ENCODE data around the gene UBE2E2.

The UBE2E2 gene

DNA sequence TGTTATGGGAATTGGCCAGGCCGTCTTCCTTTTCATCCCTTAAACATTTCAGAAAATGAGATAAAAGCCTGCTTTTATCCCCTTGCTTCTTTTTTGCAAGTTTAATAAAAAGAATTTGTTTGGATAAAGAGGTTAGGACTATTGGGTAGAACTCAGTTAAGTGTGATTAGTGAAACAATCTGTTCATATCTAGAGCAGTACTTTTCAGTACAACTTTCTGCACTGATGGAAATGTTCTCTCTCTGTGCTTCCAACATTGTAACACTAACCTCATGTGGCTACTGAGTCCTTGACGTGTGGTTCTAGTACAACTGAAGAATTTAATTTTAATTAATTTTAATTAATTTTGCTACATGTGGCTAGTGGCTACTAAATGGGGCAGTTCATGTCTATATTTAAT is 246.9 kb downstream of the UBE2E2 start:
- Histone ChIP-seq H3K4me3 (ENCODE audit: low read depth in 1 of 2, low read length in 2 of 2) (no peak overlapping the region), H3K9me3 (ENCODE audit: control insufficient read depth in 1 of 2, low read length in 2 of 2) (no peaks in the 10 kb centered on the region), H3K27ac (ENCODE audit: low read length) (no peak overlapping the region), H3K4me1 (ENCODE audit: control insufficient read depth in 1 of 2, insufficient read depth in 2 of 2, low read length in 2 of 2) (peaks cover 0 to 3% of the 10 kb centered on the region in 2 donors), H3K27me3 (ENCODE audit: low read depth, low read length) (no peaks in the 10 kb centered on the region), H3K36me3 (ENCODE audit: control insufficient read depth in 1 of 2, insufficient read depth in 2 of 2, low read length in 2 of 2) (no peaks in the 10 kb centered on the region)

DNA sequence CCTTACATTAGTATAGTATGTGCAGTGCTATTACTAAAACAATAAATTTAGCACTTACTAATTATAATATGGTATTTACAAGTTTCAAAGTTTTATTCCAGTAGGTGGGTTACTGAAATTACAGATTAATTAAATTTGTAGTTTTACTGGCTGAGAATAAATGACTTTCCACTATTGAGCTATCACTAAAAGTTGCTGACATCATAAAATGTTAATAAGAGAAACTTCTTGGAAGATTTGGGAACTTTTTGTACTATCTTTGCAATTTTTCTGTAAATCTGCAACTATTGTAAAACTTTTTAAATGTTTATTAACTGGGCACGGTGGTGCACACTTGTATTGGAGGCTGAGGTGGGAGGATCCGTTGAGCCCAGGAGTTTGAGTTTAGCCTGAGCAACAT is 247.7 kb downstream of the UBE2E2 start:
- Histone ChIP-seq H3K36me3 (ENCODE audit: control insufficient read depth in 1 of 2, insufficient read depth in 2 of 2, low read length in 2 of 2) (no peaks in the 10 kb centered on the region), H3K27me3 (ENCODE audit: low read depth, low read length) (no peaks in the 10 kb centered on the region), H3K4me3 (ENCODE audit: low read depth in 1 of 2, low read length in 2 of 2) (no peak overlapping the region), H3K9me3 (ENCODE audit: control insufficient read depth in 1 of 2, low read length in 2 of 2) (no peaks in the 10 kb centered on the region), H3K27ac (ENCODE audit: low read length) (no peak overlapping the region), H3K4me1 (ENCODE audit: control insufficient read depth in 1 of 2, insufficient read depth in 2 of 2, low read length in 2 of 2) (peaks cover 0 to 3% of the 10 kb centered on the region in 2 donors)

DNA sequence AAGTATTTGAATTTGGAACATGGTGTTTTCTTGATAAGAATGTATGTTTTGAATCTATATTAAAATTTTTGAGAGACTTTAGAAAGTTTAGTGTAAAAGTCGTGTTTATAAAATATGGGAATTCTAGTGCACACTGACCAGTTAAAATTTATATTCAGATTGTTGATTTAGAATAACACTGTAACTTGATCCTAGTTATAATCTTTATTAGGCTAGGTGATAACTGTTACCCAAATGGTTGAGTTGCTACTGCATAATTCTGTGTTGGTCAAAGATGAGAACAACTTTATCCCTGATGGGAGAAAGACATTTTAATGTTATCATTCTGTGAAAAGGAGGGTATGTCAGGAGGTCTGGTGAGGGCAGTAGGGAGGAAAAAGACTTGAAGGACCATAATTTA is 249.3 kb downstream of the UBE2E2 start:
- peaks cover 0 to 3% of the 10 kb centered on the region in 2 donors for H3K4me1 ChIP-seq (ENCODE audit: control insufficient read depth in 1 of 2, insufficient read depth in 2 of 2, low read length in 2 of 2)
- H3K4me3 ChIP-seq (ENCODE audit: low read depth in 1 of 2, low read length in 2 of 2) = no peak overlapping the region
- no peaks in the 10 kb centered on the region for H3K36me3 ChIP-seq (ENCODE audit: control insufficient read depth in 1 of 2, insufficient read depth in 2 of 2, low read length in 2 of 2)
- H3K27me3 ChIP-seq (ENCODE audit: low read depth, low read length) = no peaks in the 10 kb centered on the region
- H3K9me3 ChIP-seq (ENCODE audit: control insufficient read depth in 1 of 2, low read length in 2 of 2) = no peaks in the 10 kb centered on the region
- H3K27ac ChIP-seq (ENCODE audit: low read length) = no peak overlapping the region

DNA sequence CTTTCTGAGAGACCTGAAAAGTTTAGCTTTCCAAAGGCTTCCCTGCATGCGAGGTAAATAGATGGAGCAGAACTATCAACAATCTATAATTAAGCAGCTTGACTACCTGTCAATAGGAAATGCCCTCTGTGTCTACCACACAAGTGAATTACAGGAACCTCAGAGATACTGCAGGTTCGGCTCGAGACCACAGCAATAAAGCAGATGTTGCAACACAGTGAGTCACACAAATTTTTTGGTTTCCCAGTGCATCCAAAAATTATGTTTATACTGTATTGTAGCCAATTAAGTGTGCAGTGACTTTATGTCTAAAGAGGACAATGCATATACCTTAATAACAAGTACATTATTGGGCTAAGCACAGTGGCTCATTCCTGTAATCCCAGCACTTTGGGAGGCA is 252.0 kb downstream of the UBE2E2 start:
- no peak overlapping the region for H3K27ac ChIP-seq (ENCODE audit: low read length)
- no peaks in the 10 kb centered on the region for H3K36me3 ChIP-seq (ENCODE audit: control insufficient read depth in 1 of 2, insufficient read depth in 2 of 2, low read length in 2 of 2)

DNA sequence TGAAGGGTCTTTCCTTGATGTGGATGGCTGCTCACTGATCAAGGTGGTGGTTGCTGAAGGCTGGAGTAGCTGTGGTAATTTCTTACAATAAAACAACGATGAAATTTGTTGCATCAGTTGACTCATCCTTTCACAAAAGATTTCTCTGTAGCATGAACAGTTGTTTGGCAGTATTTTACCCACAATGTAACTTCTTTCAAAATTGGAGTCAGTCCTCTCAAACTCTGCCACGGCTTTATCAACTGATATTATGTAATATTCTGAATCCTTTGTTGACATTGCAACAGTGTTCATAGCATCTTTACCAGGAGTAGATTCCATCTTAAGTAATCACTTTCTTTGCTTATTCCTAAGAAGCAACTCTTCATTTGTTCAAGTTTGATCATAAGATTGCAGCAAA is 252.6 kb downstream of the UBE2E2 start:
- no peaks in the 10 kb centered on the region for H3K4me1 ChIP-seq (ENCODE audit: control insufficient read depth in 1 of 2, insufficient read depth in 2 of 2, low read length in 2 of 2)
- no peaks in the 10 kb centered on the region for H3K9me3 ChIP-seq (ENCODE audit: control insufficient read depth in 1 of 2, low read length in 2 of 2)
- H3K27me3 ChIP-seq (ENCODE audit: low read depth, low read length) = no peaks in the 10 kb centered on the region
- no peaks in the 10 kb centered on the region for H3K36me3 ChIP-seq (ENCODE audit: control insufficient read depth in 1 of 2, insufficient read depth in 2 of 2, low read length in 2 of 2)
- H3K4me3 ChIP-seq (ENCODE audit: low read depth in 1 of 2, low read length in 2 of 2) = no peak overlapping the region
- H3K27ac ChIP-seq (ENCODE audit: low read length) = no peak overlapping the region

More for the DNA sequence above, 252.0 kb downstream of the UBE2E2 start:
- Histone ChIP-seq H3K4me1 (ENCODE audit: control insufficient read depth in 1 of 2, insufficient read depth in 2 of 2, low read length in 2 of 2) (no peaks in the 10 kb centered on the region), H3K9me3 (ENCODE audit: control insufficient read depth in 1 of 2, low read length in 2 of 2) (no peaks in the 10 kb centered on the region), H3K4me3 (ENCODE audit: low read depth in 1 of 2, low read length in 2 of 2) (no peak overlapping the region), H3K27me3 (ENCODE audit: low read depth, low read length) (no peaks in the 10 kb centered on the region)

DNA sequence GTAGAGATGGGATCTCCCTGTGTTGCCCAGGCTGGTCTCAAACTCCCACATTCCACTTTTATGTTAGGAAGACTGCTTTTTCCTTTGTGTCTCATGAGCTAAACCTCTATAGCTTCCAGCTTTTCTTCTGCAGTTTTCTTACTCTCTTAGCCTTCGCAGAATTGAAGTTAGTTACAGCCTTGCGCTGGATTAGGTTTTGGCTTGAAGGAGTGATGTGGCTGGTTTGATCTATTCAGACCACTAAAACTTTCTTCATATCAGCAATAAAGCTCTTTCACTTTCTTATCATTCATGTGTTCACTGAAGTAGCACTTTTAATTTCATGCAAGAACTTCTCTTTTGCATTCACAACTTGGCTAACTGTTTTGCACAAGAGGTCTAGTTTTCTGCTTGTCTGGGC is 254.6 kb downstream of the UBE2E2 start:
- no peak overlapping the region for H3K27ac ChIP-seq (ENCODE audit: low read length)
- H3K36me3 ChIP-seq (ENCODE audit: control insufficient read depth in 1 of 2, insufficient read depth in 2 of 2, low read length in 2 of 2) = no peaks in the 10 kb centered on the region
- H3K4me3 ChIP-seq (ENCODE audit: low read depth in 1 of 2, low read length in 2 of 2) = no peak overlapping the region
- H3K4me1 ChIP-seq (ENCODE audit: control insufficient read depth in 1 of 2, insufficient read depth in 2 of 2, low read length in 2 of 2) = no peaks in the 10 kb centered on the region
- H3K27me3 ChIP-seq (ENCODE audit: low read depth, low read length) = no peaks in the 10 kb centered on the region
- H3K9me3 ChIP-seq (ENCODE audit: control insufficient read depth in 1 of 2, low read length in 2 of 2) = no peaks in the 10 kb centered on the region

DNA sequence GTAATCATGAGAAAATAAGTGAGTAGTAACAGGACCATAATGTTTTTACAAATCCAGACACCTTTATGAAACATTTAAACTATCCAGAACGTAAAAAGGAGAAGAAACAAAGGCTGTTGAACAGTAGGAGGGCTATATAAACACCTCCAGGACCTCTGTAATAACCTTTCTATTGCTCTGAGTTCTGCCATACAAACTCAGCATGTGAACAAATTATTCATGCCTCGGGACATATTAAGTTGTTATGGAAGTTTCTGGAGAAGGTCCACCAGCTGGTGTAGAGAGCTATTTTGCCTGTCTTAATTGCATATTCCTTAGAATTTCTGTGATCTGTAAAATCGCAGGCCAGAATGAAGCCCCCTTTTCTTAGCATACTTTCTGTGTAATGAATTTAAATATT is 256.3 kb downstream of the UBE2E2 start:
- H3K27me3 ChIP-seq (ENCODE audit: low read depth, low read length) = no peaks in the 10 kb centered on the region
- no peak overlapping the region for H3K4me3 ChIP-seq (ENCODE audit: low read depth in 1 of 2, low read length in 2 of 2)
- H3K9me3 ChIP-seq (ENCODE audit: control insufficient read depth in 1 of 2, low read length in 2 of 2) = no peaks in the 10 kb centered on the region
- H3K36me3 ChIP-seq (ENCODE audit: control insufficient read depth in 1 of 2, insufficient read depth in 2 of 2, low read length in 2 of 2) = no peaks in the 10 kb centered on the region
- no peaks in the 10 kb centered on the region for H3K4me1 ChIP-seq (ENCODE audit: control insufficient read depth in 1 of 2, insufficient read depth in 2 of 2, low read length in 2 of 2)
- H3K27ac ChIP-seq (ENCODE audit: low read length) = no peak overlapping the region

DNA sequence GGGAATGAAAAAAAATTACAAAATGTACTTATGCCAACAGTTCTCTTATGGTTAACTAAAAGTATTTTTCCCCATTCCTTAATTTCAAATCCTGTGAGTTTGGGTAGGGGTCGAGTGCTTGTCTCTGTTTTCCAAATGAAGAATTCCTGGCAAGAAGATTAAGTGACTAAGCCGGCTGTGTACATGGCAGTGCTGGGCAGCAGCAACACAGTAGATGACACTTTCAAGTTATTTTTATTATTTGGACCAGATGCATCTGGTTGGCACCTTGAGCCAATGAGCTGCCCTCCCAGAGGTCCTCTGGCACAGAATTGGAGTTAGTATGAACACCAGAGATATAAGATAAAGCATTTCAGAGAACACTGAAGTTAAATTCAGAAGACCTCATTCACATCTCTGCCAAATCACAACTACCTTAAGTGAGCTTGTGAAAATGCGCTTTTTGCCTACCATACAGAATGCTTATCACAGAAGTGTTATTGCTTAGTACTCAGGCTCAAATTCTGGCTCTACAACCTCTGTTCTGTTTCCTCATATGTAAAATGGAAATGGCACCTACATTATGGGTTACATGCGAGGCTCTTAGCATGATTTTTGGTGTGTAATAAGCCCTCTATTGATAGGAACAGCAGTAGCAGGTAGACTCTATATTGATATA is 256.9 kb downstream of the UBE2E2 start:
- no peaks in the 10 kb centered on the region for H3K27me3 ChIP-seq (ENCODE audit: low read depth, low read length)
- H3K4me3 ChIP-seq (ENCODE audit: low read depth in 1 of 2, low read length in 2 of 2) = no peak overlapping the region
- H3K36me3 ChIP-seq (ENCODE audit: control insufficient read depth in 1 of 2, insufficient read depth in 2 of 2, low read length in 2 of 2) = no peaks in the 10 kb centered on the region
- H3K4me1 ChIP-seq (ENCODE audit: control insufficient read depth in 1 of 2, insufficient read depth in 2 of 2, low read length in 2 of 2) = no peaks in the 10 kb centered on the region
- H3K9me3 ChIP-seq (ENCODE audit: control insufficient read depth in 1 of 2, low read length in 2 of 2) = no peaks in the 10 kb centered on the region
- H3K27ac ChIP-seq (ENCODE audit: low read length) = no peak overlapping the region

DNA sequence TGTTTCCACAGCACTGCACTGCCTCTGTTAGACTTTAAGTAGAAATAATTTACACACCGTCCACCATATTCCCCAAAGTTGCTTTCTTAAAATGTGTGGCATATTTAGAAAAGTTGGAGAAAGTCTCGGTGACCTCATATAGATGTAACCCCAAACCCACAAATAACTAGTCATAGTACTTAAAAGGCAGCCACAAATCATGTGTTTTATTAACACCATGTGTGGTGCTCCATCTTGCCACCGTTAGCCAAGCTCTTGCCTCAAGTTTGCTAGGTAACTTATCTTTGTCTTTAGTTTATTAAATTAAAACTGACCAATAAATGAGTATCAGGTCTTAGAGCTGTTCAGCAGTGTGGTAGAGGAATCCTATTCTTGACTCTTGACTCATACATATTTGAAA is 257.9 kb downstream of the UBE2E2 start:
- Histone ChIP-seq H3K4me3 (ENCODE audit: low read depth in 1 of 2, low read length in 2 of 2) (no peak overlapping the region), H3K27me3 (ENCODE audit: low read depth, low read length) (no peaks in the 10 kb centered on the region), H3K4me1 (ENCODE audit: control insufficient read depth in 1 of 2, insufficient read depth in 2 of 2, low read length in 2 of 2) (no peaks in the 10 kb centered on the region), H3K9me3 (ENCODE audit: control insufficient read depth in 1 of 2, low read length in 2 of 2) (no peaks in the 10 kb centered on the region), H3K27ac (ENCODE audit: low read length) (no peak overlapping the region), H3K36me3 (ENCODE audit: control insufficient read depth in 1 of 2, insufficient read depth in 2 of 2, low read length in 2 of 2) (no peaks in the 10 kb centered on the region)

DNA sequence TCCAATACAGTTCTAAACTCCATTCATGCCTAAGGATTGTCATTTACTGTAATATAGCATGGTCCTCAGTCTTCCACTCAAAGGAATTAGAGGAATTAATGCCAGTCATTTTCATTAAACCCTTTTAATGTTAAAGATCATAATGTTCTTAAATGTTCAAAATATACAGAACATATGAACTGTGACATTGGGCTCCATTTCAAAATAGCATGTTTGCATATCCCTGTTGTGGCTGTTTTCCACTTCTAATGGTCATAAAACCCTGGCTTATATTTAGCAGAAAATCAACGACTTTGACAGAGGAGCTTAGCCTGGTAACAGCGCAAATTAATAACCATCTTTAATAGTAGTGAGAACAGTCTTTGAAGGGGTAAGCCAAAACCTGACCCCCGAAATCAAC is 260.7 kb downstream of the UBE2E2 start:
- H3K4me3 ChIP-seq (ENCODE audit: low read depth in 1 of 2, low read length in 2 of 2) = no peak overlapping the region
- H3K4me1 ChIP-seq (ENCODE audit: control insufficient read depth in 1 of 2, insufficient read depth in 2 of 2, low read length in 2 of 2) = no peaks in the 10 kb centered on the region
- H3K9me3 ChIP-seq (ENCODE audit: control insufficient read depth in 1 of 2, low read length in 2 of 2) = no peaks in the 10 kb centered on the region
- H3K36me3 ChIP-seq (ENCODE audit: control insufficient read depth in 1 of 2, insufficient read depth in 2 of 2, low read length in 2 of 2) = no peaks in the 10 kb centered on the region
- no peaks in the 10 kb centered on the region for H3K27me3 ChIP-seq (ENCODE audit: low read depth, low read length)
- H3K27ac ChIP-seq (ENCODE audit: low read length) = no peak overlapping the region

DNA sequence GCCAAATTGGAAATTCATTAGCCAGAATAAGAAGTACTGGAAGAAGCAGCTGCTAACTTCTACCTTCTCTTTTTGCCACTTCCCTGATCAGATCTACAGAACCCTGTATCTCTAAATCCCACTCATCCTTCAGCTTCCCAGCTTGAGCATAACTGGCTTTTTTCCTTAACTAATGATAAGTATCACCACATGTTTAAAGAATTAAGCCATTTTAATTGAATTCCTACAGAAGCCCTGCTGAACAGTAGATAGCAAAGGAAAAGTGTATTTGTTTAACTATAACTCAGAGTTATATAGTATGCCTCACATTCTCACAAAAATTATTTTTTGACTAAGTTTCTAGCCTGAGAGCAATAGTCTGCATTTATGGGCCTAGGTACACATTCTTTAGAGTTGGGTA is 262.4 kb downstream of the UBE2E2 start:
- no peaks in the 10 kb centered on the region for H3K36me3 ChIP-seq (ENCODE audit: control insufficient read depth in 1 of 2, insufficient read depth in 2 of 2, low read length in 2 of 2)
- H3K27me3 ChIP-seq (ENCODE audit: low read depth, low read length) = no peaks in the 10 kb centered on the region
- no peak overlapping the region for H3K4me3 ChIP-seq (ENCODE audit: low read depth in 1 of 2, low read length in 2 of 2)
- no peaks in the 10 kb centered on the region for H3K9me3 ChIP-seq (ENCODE audit: control insufficient read depth in 1 of 2, low read length in 2 of 2)
- no peaks in the 10 kb centered on the region for H3K4me1 ChIP-seq (ENCODE audit: control insufficient read depth in 1 of 2, insufficient read depth in 2 of 2, low read length in 2 of 2)
- H3K27ac ChIP-seq (ENCODE audit: low read length) = no peak overlapping the region

DNA sequence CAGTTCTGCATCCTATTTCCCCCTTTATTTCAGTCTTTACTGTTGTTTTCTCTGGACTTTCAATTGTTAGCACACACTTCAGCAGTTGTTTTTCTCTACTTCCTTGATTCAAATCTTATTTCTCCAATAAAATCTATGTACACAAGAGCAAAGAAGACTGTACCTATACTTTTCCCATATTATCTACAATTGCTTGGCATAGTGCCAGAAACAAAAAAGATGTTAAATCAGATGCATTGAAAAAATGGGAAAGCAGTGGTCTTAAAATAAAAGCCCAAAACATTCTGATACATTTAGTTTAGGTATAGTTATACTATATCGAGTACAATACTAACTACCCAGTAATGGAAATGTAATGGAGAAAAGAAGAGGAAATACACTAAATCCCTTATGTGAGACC is 265.1 kb downstream of the UBE2E2 start:
- Histone ChIP-seq H3K9me3 (ENCODE audit: control insufficient read depth in 1 of 2, low read length in 2 of 2) (no peaks in the 10 kb centered on the region), H3K4me3 (ENCODE audit: low read depth in 1 of 2, low read length in 2 of 2) (no peak overlapping the region), H3K27me3 (ENCODE audit: low read depth, low read length) (no peaks in the 10 kb centered on the region), H3K36me3 (ENCODE audit: control insufficient read depth in 1 of 2, insufficient read depth in 2 of 2, low read length in 2 of 2) (no peaks in the 10 kb centered on the region), H3K27ac (ENCODE audit: low read length) (no peak overlapping the region), H3K4me1 (ENCODE audit: control insufficient read depth in 1 of 2, insufficient read depth in 2 of 2, low read length in 2 of 2) (no peaks in the 10 kb centered on the region)
